22Rv1 (cell line): ENCODE data around the gene UPP1.

Experiments
- H3K27ac ChIP-seq: fragments of 450-650 bp; 2 replicates; pipeline ENCODE4 v1.5.1; 2017
- ZFX ChIP-seq: fragments of 450-650 bp; IDR thresholded peaks from 2 replicates; pipeline ENCODE4 v1.6.1; 2017; ENCODE audit warnings: antibody characterized with exemption, borderline replicate concordance
- TF ChIP-seq, protein P1 (sequence below): fragments of 450-650 bp; IDR thresholded peaks from 2 replicates; pipeline ENCODE4 v1.5.1; 2017; ENCODE audit warnings: mild to moderate bottlenecking

The UPP1 gene

DNA sequence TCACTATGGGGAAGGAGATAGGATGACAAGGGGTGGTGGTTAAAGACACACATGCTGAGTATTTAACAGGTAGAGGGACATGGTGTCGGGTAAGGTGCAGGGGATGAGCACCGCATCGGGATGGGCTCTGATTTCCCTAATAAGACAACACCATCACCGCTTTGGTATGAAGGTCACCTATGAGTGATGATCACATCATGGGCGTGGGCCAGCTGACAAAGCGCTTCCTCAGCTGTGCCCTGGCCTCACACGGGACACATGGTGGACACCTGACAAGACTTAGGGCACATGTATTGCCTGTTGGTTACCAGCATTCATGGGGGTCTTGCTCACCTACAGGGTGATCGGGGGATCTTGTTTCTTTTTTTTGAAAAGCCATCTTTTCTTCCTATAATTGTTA, 41.0 kb upstream of the UPP1 start:
- no peak for TF ChIP-seq ZFX
- TF ChIP-seq, protein P1, sequence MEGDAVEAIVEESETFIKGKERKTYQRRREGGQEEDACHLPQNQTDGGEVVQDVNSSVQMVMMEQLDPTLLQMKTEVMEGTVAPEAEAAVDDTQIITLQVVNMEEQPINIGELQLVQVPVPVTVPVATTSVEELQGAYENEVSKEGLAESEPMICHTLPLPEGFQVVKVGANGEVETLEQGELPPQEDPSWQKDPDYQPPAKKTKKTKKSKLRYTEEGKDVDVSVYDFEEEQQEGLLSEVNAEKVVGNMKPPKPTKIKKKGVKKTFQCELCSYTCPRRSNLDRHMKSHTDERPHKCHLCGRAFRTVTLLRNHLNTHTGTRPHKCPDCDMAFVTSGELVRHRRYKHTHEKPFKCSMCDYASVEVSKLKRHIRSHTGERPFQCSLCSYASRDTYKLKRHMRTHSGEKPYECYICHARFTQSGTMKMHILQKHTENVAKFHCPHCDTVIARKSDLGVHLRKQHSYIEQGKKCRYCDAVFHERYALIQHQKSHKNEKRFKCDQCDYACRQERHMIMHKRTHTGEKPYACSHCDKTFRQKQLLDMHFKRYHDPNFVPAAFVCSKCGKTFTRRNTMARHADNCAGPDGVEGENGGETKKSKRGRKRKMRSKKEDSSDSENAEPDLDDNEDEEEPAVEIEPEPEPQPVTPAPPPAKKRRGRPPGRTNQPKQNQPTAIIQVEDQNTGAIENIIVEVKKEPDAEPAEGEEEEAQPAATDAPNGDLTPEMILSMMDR: no peak
- no peak overlapping the region for H3K27ac ChIP-seq

DNA sequence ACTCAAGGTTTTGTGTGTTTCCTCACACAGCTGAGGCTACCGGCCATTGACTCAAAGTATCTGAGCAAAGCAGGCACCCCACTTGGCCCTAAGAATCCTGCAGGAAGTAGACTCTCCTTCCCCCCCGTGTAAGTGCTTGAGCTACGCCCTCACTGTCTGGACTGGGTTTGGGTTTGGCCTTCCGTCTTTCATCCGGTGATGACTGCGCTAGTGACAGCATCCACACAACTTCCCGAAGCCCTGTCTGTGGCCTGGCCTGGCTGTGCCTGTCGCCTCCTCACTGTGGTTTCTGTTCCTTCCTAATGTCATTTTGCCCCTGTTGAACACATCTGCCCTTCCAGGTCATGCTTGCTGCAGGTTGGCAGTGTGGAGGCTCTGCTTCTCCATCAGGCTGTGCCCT, 39.2 kb upstream of the UPP1 start:
- TF ChIP-seq ZFX: no peak
- TF ChIP-seq, protein P1: no peak
- no peak overlapping the region for H3K27ac ChIP-seq

- TF ChIP-seq, protein P1: no peak
- no peak for TF ChIP-seq ZFX
- no peak overlapping the region for H3K27ac ChIP-seq
Observed at GRCh38 chr7:48052748-48053147, 36.3 kb upstream of the UPP1 start.

- no peak for TF ChIP-seq ZFX
- TF ChIP-seq, protein P1: no peak
Observed at GRCh38 chr7:48053736-48054135, 35.3 kb upstream of the UPP1 start.

GRCh38 chr7:48058990-48059389, 30.1 kb upstream of the UPP1 start:
- TF ChIP-seq, protein P1: no peak
- no peak for TF ChIP-seq ZFX
- H3K27ac ChIP-seq: no peak overlapping the region

More at GRCh38 chr7:48053736-48054135, 35.3 kb upstream of the UPP1 start:
- no peak overlapping the region for H3K27ac ChIP-seq

GRCh38 chr7:48059706-48060105, 29.4 kb upstream of the UPP1 start:
- no peak for TF ChIP-seq ZFX
- TF ChIP-seq, protein P1: no peak
- H3K27ac ChIP-seq: no peak overlapping the region

- TF ChIP-seq, protein P1: no peak
- no peak for TF ChIP-seq ZFX
- H3K27ac ChIP-seq: no peak overlapping the region
Observed at GRCh38 chr7:48063985-48064384, 25.1 kb upstream of the UPP1 start.

- H3K27ac ChIP-seq: no peak overlapping the region
- no peak for TF ChIP-seq ZFX
- TF ChIP-seq, protein P1: no peak
Observed at GRCh38 chr7:48067475-48067874, 21.6 kb upstream of the UPP1 start.
